Sigmoid colon (tissue), 7 donors: Measurements from ENCODE around the gene TMEM198. TPM values are rescaled to one million over a fixed set of nuclear protein-coding genes. Genes with fewer than 3 reads are reported as not detected.
A peak's percentile ranks its signal among the peaks of the same experiment; 100 is the strongest.

ENCODE experiments used
- DNase-seq: peaks from one replicate; pipeline ENCODE4 v3.0.0-alpha.2; 2019
- H3K27ac ChIP-seq, 4 donors: fragments of 200-600 bp; sonication (generic); one replicate each; pipeline ENCODE4 v1.5.1; 2016 to 2019; ENCODE audit warnings: mild to moderate bottlenecking in 1 of 4
- H3K27me3 ChIP-seq, 3 donors: fragments of 200-600 bp; sonication (generic); one replicate each; pipeline ENCODE4 v1.5.1; 2019; ENCODE audit warnings: mild to moderate bottlenecking in 1 of 3
- H3K36me3 ChIP-seq, 4 donors: fragments of 200-600 bp; sonication (generic); one replicate each; pipeline ENCODE4 v1.5.1; 2016 to 2019
- H3K4me1 ChIP-seq, 4 donors: fragments of 200-600 bp; sonication (generic); one replicate each; pipeline ENCODE4 v1.5.1; 2017 to 2019
- H3K4me3 ChIP-seq, 4 donors: fragments of 200-600 bp; sonication (generic); one replicate each; pipeline ENCODE4 v1.5.1; 2017 to 2019; ENCODE audit warnings: mild to moderate bottlenecking in 2 of 4, moderate library complexity in 1 of 4
- H3K9me3 ChIP-seq, 4 donors: fragments of 200-600 bp in 3 of 4; sonication (generic) in 3 of 4; one replicate each; pipeline versions ENCODE4 v1.5.1 to v1.6.1; 2013 to 2019
- CTCF ChIP-seq, 4 experiments: fragments of 450-650 bp in 3 of 4; fragments of 200-600 bp in 1 of 4; IDR thresholded peaks; one replicate each; pipeline ENCODE4 v1.5.1; 2016 to 2019; ENCODE audit warnings: antibody characterized with exemption in 4 of 4, mild to moderate bottlenecking in 3 of 4, moderate library complexity in 2 of 4
- EP300 ChIP-seq, 4 donors: sonication (generic); formaldehyde crosslinking; IDR thresholded peaks; one replicate each; pipeline ENCODE4 v1.6.1; 2017; ENCODE audit warnings: antibody characterized with exemption in 4 of 4
- POLR2A ChIP-seq, 2 donors: fragments of 450-650 bp; IDR thresholded peaks; one replicate each; pipeline ENCODE4 v1.6.1; 2016; ENCODE audit warnings: antibody characterized with exemption in 2 of 2, mild to moderate bottlenecking in 2 of 2, moderate library complexity in 2 of 2
- POLR2AphosphoS5 ChIP-seq, 4 donors: sonication (generic); formaldehyde crosslinking; IDR thresholded peaks; one replicate each; pipeline ENCODE4 v1.6.1; 2017; ENCODE audit warnings: antibody characterized with exemption in 4 of 4
- WGBS, 2 donors: extraction: QIAGEN DNeasy Blood & Tissue Kit; methylation state at CpG; one replicate each; pipeline ENCODE4 v1.1.7; 2013; 5-methylcytosine and 5-hydroxymethylcytosine counted together
- intact Hi-C: fragments of 100-400 bp; cut with DNase I; formaldehyde crosslinking; loops from one replicate; pipeline ENCODE4 v1.15.1; 2023
- polyA plus RNA-seq, 3 donors: library from polyadenylated mRNA; stranded (reverse); fragments of 200-250 nt; gene quantifications; one replicate each; pipeline ENCODE4 v1.2.3, GENCODE V29; 2013
- total RNA-seq, 4 donors: library from RNA; depleted of rRNA; stranded (reverse); fragments of >200 nt; gene quantifications; one replicate each; pipeline ENCODE4 v1.1.0, GENCODE V29; 2016
- donor health status: healthy with polysubstance abuse.
- donor health status: Bipolar disorder and iron deficiency.
- donor health status: healthy.

Gene TMEM198
- total and polyA plus RNA-seq, 7 donors: 0.71 to 3.9 (median 1.6) TPM; not detected in 1

DNA sequence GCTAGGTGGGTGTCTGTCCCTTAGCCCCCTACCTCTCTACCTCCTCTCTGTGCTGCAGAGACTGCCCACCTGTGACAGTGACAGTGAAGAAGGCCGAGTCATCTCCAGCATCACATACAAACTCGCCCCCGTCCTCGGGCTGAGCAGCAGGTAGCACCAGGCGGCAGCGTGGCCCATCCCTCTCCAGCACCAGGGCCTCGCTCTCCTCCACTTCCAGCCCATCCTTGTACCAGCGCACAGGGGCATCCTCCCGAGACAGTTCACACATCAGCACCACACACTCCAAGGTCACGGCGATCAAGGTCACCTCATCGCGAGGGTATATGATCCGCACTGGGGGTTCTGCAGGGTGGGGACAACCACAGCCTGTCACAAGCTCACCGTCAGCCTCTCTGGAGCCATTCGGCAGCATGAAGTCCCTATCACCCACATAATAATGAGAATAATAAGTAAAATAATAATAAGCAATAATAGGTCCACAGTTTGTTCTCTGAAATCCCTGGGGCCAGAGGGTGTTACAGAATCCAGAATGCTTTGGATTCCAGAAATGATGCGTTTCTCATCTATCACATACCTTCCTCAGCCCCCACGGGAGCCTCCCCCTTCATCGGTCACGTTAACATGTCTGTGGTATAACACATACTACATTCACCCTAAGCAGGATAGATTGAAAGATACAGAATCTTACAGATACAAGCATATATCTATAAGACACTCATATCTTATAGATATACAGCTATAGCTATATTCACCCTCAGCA is 15.5 kb downstream of the TMEM198 start:
- no peak overlapping the region for H3K27ac ChIP-seq
- DNase-seq: no peak
- no peaks in the 10 kb centered on the region for H3K9me3 ChIP-seq
- TF ChIP-seq CTCF (IDR thresholded peaks at IDR 0.05): no peak
- TF ChIP-seq POLR2AphosphoS5 (IDR thresholded peaks at IDR 0.05): no peak
- no peak for TF ChIP-seq POLR2A (IDR thresholded peaks at IDR 0.05)
- TF ChIP-seq EP300 (IDR thresholded peaks at IDR 0.05): no peak
- H3K4me3 ChIP-seq: no peak overlapping the region
- peaks cover 0 to 52% (median 4%) of the 10 kb centered on the region in 4 donors for H3K36me3 ChIP-seq
- H3K27me3 ChIP-seq: no peaks in the 10 kb centered on the region
- peaks cover 0 to 5% (median 0%) of the 10 kb centered on the region in 4 donors for H3K4me1 ChIP-seq
- WGBS, 2 donors: 93 to 94% methylated on average over 20 of the region's 20 CpGs
- intact Hi-C loops: no loop called here

GRCh38 chr2:219560037-219560892 is 16.4 kb downstream of the TMEM198 start:
- H3K9me3 ChIP-seq: no peaks in the 10 kb centered on the region
- H3K36me3 ChIP-seq: peaks cover 0 to 59% (median 4%) of the 10 kb centered on the region in 4 donors
- peaks cover 0 to 5% (median 0%) of the 10 kb centered on the region in 4 donors for H3K4me1 ChIP-seq
- H3K4me3 ChIP-seq: no peak overlapping the region
- H3K27me3 ChIP-seq: no peaks in the 10 kb centered on the region
- intact Hi-C loops: no loop called here
- TF ChIP-seq CTCF (IDR thresholded peaks at IDR 0.05) (peak in 2 of 4 experiments; percentile 25 to 82), POLR2AphosphoS5 (IDR thresholded peaks at IDR 0.05) (no peak)
- no peak overlapping the region for H3K27ac ChIP-seq
- WGBS, 2 donors: 35 to 37% methylated on average over 8 of the region's 8 CpGs
- DNase-seq: no peak

- Histone ChIP-seq H3K27ac (no peak overlapping the region), H3K9me3 (no peaks in the 10 kb centered on the region), H3K4me1 (peaks cover 0 to 5% (median 0%) of the 10 kb centered on the region in 4 donors), H3K27me3 (no peaks in the 10 kb centered on the region), H3K36me3 (peaks cover 0 to 55% (median 4%) of the 10 kb centered on the region in 4 donors), H3K4me3 (no peak overlapping the region)
- DNase-seq: no peak
- TF ChIP-seq EP300 (IDR thresholded peaks at IDR 0.05): no peak
- TF ChIP-seq CTCF (IDR thresholded peaks at IDR 0.05): no peak
- intact Hi-C loops: no loop called here
- 86 to 89% methylated on average over 3 of the region's 3 CpGs for WGBS, 2 donors
Measured at GRCh38 chr2:219560893-219561178, 17.0 kb downstream of the TMEM198 start.

DNA sequence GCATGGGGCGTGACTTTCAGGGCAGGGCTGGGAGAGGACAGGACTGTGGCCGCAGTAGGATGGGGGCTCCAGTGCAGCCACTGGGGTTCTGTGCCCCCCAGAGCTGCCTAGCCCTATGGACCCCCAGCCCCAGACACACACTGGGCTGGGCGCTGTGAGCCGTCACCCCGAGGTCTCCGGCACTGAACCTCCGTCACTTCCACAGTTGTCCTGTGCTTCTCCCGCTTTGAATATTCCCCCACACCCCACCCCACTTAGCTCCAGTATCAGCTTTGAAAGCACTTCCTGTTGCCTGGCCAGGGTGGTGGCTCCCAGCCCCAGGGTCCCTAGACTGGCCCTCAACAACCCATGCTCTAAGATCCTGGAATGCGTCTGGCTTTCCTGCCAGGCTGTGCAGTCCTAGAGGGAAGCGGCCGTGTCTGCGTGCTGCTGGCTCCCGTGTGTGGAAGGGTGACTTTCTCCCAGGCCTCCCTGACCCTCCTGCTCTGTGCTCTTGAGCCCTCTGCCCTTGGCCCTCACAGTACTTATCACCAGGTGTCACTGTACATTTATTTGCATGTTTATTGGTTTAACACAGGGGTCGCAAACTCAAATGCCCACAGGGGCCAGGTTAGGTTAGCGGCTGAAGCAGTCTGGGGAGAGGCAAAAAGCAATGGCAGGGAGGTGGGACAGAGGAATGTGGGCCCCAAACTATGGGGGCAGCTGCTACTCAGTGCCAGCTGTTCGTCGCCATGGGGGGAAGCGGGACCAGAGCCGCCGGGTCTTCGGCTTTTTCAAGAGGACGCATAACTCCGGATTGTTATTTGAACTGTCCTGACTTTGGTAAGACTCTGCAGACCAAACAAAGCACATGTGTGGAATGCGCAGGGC is 17.6 kb downstream of the TMEM198 start:
- no peak overlapping the region for H3K4me3 ChIP-seq
- no peaks in the 10 kb centered on the region for H3K27me3 ChIP-seq
- H3K9me3 ChIP-seq: no peaks in the 10 kb centered on the region
- WGBS, 2 donors: 85 to 88% methylated on average over 24 of the region's 24 CpGs
- TF ChIP-seq POLR2A (IDR thresholded peaks at IDR 0.05) (no peak), EP300 (IDR thresholded peaks at IDR 0.05) (no peak), CTCF (IDR thresholded peaks at IDR 0.05) (no peak), POLR2AphosphoS5 (IDR thresholded peaks at IDR 0.05) (no peak)
- H3K27ac ChIP-seq: no peak overlapping the region
- intact Hi-C loops: no loop called here
- H3K4me1 ChIP-seq: peaks cover 0 to 5% (median 0%) of the 10 kb centered on the region in 4 donors
- H3K36me3 ChIP-seq: peaks cover 0 to 49% (median 4%) of the 10 kb centered on the region in 4 donors
- DNase-seq: no peak
